IPS-20b (cell line): Measurements from ENCODE around the gene ASPSCR1.

ENCODE experiments used
- H3K27ac ChIP-seq: one replicate; pipeline ENCODE4 v1.5.1; 2013; ENCODE audit warnings: low read length
- H3K27me3 ChIP-seq: 2 replicates; pipeline ENCODE4 v1.6.1; 2013; ENCODE audit warnings: mild to moderate bottlenecking, low read length, inconsistent platforms; ENCODE audit not compliant: insufficient read depth
- H3K36me3 ChIP-seq: 2 replicates; pipeline ENCODE4 v1.6.1; 2013; ENCODE audit warnings: low read depth, mild to moderate bottlenecking, inconsistent platforms, low read length, moderate library complexity; ENCODE audit not compliant: insufficient read depth
- H3K4me1 ChIP-seq: 2 replicates; pipeline ENCODE4 v1.6.1; 2013; ENCODE audit warnings: mild to moderate bottlenecking, control low read depth, inconsistent platforms, low read length, moderate library complexity; ENCODE audit not compliant: insufficient read depth
- H3K4me3 ChIP-seq: 2 replicates; pipeline ENCODE4 v1.5.1; 2013; ENCODE audit warnings: mild to moderate bottlenecking, low read length, inconsistent platforms
- H3K9ac ChIP-seq: 2 replicates; pipeline ENCODE4 v1.6.1; 2013; ENCODE audit warnings: low read depth, mild to moderate bottlenecking, inconsistent platforms, low read length, moderate library complexity
- H3K9me3 ChIP-seq: 2 replicates; pipeline ENCODE4 v1.6.1; 2013; ENCODE audit warnings: mild to moderate bottlenecking, low read depth, low read length, inconsistent platforms; ENCODE audit not compliant: insufficient read depth

ASPSCR1 gene

GRCh38 chr17:82031303-82031884, 54.0 kb downstream of the ASPSCR1 start, which contains the start of gene RAC3:
Gene RAC3 (plus strand): TSS chr17:82031678. CDS start chr17:82031762, 84 bp downstream.
- H3K9me3 ChIP-seq, result no peaks in the 10 kb centered on the region
- H3K27ac ChIP-seq, result no peak within 1 kb of the TSS
- H3K27me3 ChIP-seq, result no peaks in the 10 kb centered on the region
- peaks cover 3% of the 10 kb centered on the region; the same call in 1 of the 2 replicates for H3K4me1 ChIP-seq
- H3K4me3 ChIP-seq, result peak within 1 kb of the TSS; percentile 80
- peaks cover 5% of the 10 kb centered on the region; the same call in 1 of the 2 replicates for H3K36me3 ChIP-seq
- peak within 1 kb of the TSS; percentile 74 for H3K9ac ChIP-seq

- Histone ChIP-seq H3K9ac (peak overlapping the region; percentile 74), H3K4me1 (peaks cover 3% of the 10 kb centered on the region; the same call in 1 of the 2 replicates), H3K36me3 (peaks cover 5% of the 10 kb centered on the region; the same call in 1 of the 2 replicates), H3K9me3 (no peaks in the 10 kb centered on the region), H3K27me3 (no peaks in the 10 kb centered on the region), H3K4me3 (peak overlapping the region; percentile 80), H3K27ac (no peak overlapping the region)
These were observed 54.6 kb downstream of the ASPSCR1 start for GRCh38 chr17:82031885-82032627.

- H3K4me3 ChIP-seq, result no peak overlapping the region
- 0 out of 2 replicates have a peak, but pooled peaks cover 3% of the 10 kb centered on the region for H3K27me3 ChIP-seq
- H3K9ac ChIP-seq, result no peak overlapping the region
- H3K36me3 ChIP-seq, result peaks cover 5% of the 10 kb centered on the region; the same call in 1 of the 2 replicates
- no peak overlapping the region for H3K27ac ChIP-seq
- H3K4me1 ChIP-seq, result peaks cover 6% of the 10 kb centered on the region; the same call in 1 of the 2 replicates
- H3K9me3 ChIP-seq, result no peaks in the 10 kb centered on the region
These were observed 56.1 kb downstream of the ASPSCR1 start for GRCh38 chr17:82033359-82034085.

- Histone ChIP-seq H3K4me1 (peaks cover 6% of the 10 kb centered on the region; the same call in 1 of the 2 replicates), H3K27ac (no peak overlapping the region)
These were observed 57.1 kb downstream of the ASPSCR1 start for GRCh38 chr17:82034371-82035011.

GRCh38 chr17:82035488-82035887, 58.1 kb downstream of the ASPSCR1 start:
- peaks cover 5% of the 10 kb centered on the region; the same call in 1 of the 2 replicates for H3K36me3 ChIP-seq
- peaks cover 6% of the 10 kb centered on the region; the same call in 1 of the 2 replicates for H3K4me1 ChIP-seq
- H3K4me3 ChIP-seq, result no peak overlapping the region
- H3K27me3 ChIP-seq, result 0 out of 2 replicates have a peak, but pooled peaks cover 3% of the 10 kb centered on the region
- H3K9me3 ChIP-seq, result no peaks in the 10 kb centered on the region
- no peak overlapping the region for H3K27ac ChIP-seq
- H3K9ac ChIP-seq, result no peak overlapping the region

More at GRCh38 chr17:82034371-82035011, 57.1 kb downstream of the ASPSCR1 start:
- H3K9ac ChIP-seq, result no peak overlapping the region
- no peaks in the 10 kb centered on the region for H3K9me3 ChIP-seq
- H3K36me3 ChIP-seq, result peaks cover 5% of the 10 kb centered on the region; the same call in 1 of the 2 replicates
- 0 out of 2 replicates have a peak, but pooled peaks cover 3% of the 10 kb centered on the region for H3K27me3 ChIP-seq
- H3K4me3 ChIP-seq, result no peak overlapping the region

GRCh38 chr17:82035956-82036633, 58.7 kb downstream of the ASPSCR1 start:
- H3K36me3 ChIP-seq, result peaks cover 5% of the 10 kb centered on the region; the same call in 1 of the 2 replicates
- peaks cover 6% of the 10 kb centered on the region; the same call in 1 of the 2 replicates for H3K4me1 ChIP-seq
- H3K27ac ChIP-seq, result no peak overlapping the region
- H3K27me3 ChIP-seq, result 0 out of 2 replicates have a peak, but pooled peaks cover 3% of the 10 kb centered on the region
- peak overlapping the region; percentile 73 for H3K4me3 ChIP-seq
- 0 out of 2 replicates have a peak overlapping the region, but pooled peaks have one; percentile 64 for H3K9ac ChIP-seq
- H3K9me3 ChIP-seq, result no peaks in the 10 kb centered on the region

- 0 out of 2 replicates have a peak, but pooled peaks cover 3% of the 10 kb centered on the region for H3K27me3 ChIP-seq
- H3K27ac ChIP-seq, result no peak overlapping the region
- peaks cover 6% of the 10 kb centered on the region; the same call in 1 of the 2 replicates for H3K4me1 ChIP-seq
- peak overlapping the region; percentile 64; the same call in 1 of the 2 replicates for H3K9ac ChIP-seq
- no peaks in the 10 kb centered on the region for H3K9me3 ChIP-seq
- peak overlapping the region; percentile 73 for H3K4me3 ChIP-seq
- H3K36me3 ChIP-seq, result peaks cover 5% of the 10 kb centered on the region; the same call in 1 of the 2 replicates
These were observed 59.2 kb downstream of the ASPSCR1 start for GRCh38 chr17:82036634-82037091.

GRCh38 chr17:82037092-82037888, 59.9 kb downstream of the ASPSCR1 start, which contains the start of gene DCXR:
Gene DCXR (minus strand): TSS chr17:82037697. CDS start chr17:82037682, 15 bp downstream.
- peak within 1 kb of the TSS; percentile 65; the same call in 1 of the 2 replicates for H3K9ac ChIP-seq
- H3K27ac ChIP-seq, result no peak within 1 kb of the TSS
- no peaks in the 10 kb centered on the region for H3K9me3 ChIP-seq
- peaks cover 6% of the 10 kb centered on the region; the same call in 1 of the 2 replicates for H3K4me1 ChIP-seq
- H3K36me3 ChIP-seq, result peaks cover 5% of the 10 kb centered on the region; the same call in 1 of the 2 replicates
- 0 out of 2 replicates have a peak, but pooled peaks cover 3% of the 10 kb centered on the region for H3K27me3 ChIP-seq
- peak within 1 kb of the TSS; percentile 73 for H3K4me3 ChIP-seq

- no peaks in the 10 kb centered on the region for H3K9me3 ChIP-seq
- H3K4me3 ChIP-seq, result peak overlapping the region; percentile 60
- no peak overlapping the region for H3K27ac ChIP-seq
- H3K4me1 ChIP-seq, result peaks cover 3% of the 10 kb centered on the region; the same call in 1 of the 2 replicates
- peaks cover 5% of the 10 kb centered on the region; the same call in 1 of the 2 replicates for H3K36me3 ChIP-seq
- peak overlapping the region; percentile 65; the same call in 1 of the 2 replicates for H3K9ac ChIP-seq
- H3K27me3 ChIP-seq, result 0 out of 2 replicates have a peak, but pooled peaks cover 3% of the 10 kb centered on the region
These were observed 60.4 kb downstream of the ASPSCR1 start for GRCh38 chr17:82037889-82038195.
